Glutamatergic neuron (in vitro differentiated cells): ENCODE data around the gene ANO5. TPM values are rescaled to one million over a fixed set of nuclear protein-coding genes. Genes with fewer than 3 reads are reported as not detected.
"Not testable (repeated sequence)": the region's sequence is repeated elsewhere in the genome, so short reads cannot be mapped to it uniquely, and the experiment has no call there.

Experiments
- DNase-seq: peaks from one replicate; pipeline ENCODE4 v3.0.0; 2022
- H3K27ac Mint-ChIP-seq: one replicate; pipeline ENCODE4 v1.8.0; 2020; ENCODE audit warnings: mild to moderate bottlenecking, mixed read lengths, inconsistent platforms; ENCODE audit not compliant: unreplicated experiment
- H3K27me3 Mint-ChIP-seq: one replicate; pipeline ENCODE4 v1.8.0; 2020; ENCODE audit warnings: mild to moderate bottlenecking, moderate library complexity, mixed read lengths, inconsistent platforms; ENCODE audit not compliant: unreplicated experiment
- H3K36me3 Mint-ChIP-seq: one replicate; pipeline ENCODE4 v1.8.0; 2020; ENCODE audit warnings: mild to moderate bottlenecking, mixed read lengths, inconsistent platforms; ENCODE audit not compliant: unreplicated experiment
- H3K4me1 Mint-ChIP-seq: one replicate; pipeline ENCODE4 v1.8.0; 2020; ENCODE audit warnings: mild to moderate bottlenecking, low read depth, mixed read lengths, inconsistent platforms; ENCODE audit not compliant: unreplicated experiment
- H3K4me3 Mint-ChIP-seq: one replicate; pipeline ENCODE4 v1.8.0; 2020; ENCODE audit warnings: mild to moderate bottlenecking, mixed read lengths, inconsistent platforms; ENCODE audit not compliant: unreplicated experiment
- H3K9me3 Mint-ChIP-seq: one replicate; pipeline ENCODE4 v1.8.0; 2020; ENCODE audit warnings: mild to moderate bottlenecking, moderate library complexity, mixed read lengths, inconsistent platforms; ENCODE audit not compliant: unreplicated experiment
- total RNA-seq: library from RNA; stranded (reverse); fragmentation: NEBNext Ultra II Directional; extraction: Animal tissue kit (Norgen Biotek cat#: 25700); gene quantifications from one replicate; pipeline ENCODE4 v1.2.1, GENCODE V29; 2021; ENCODE audit not compliant: unreplicated experiment
- TF ChIP-seq, protein P1 (sequence below): fragments of 200-600 bp; sonication (generic); IDR thresholded peaks from one replicate; pipeline ENCODE4 v1.5.0; 2021; ENCODE audit not compliant: partially characterized antibody, unreplicated experiment

The ANO5 gene
- total RNA-seq, 1 donor from 2014 or later, result 5.4 TPM

DNA sequence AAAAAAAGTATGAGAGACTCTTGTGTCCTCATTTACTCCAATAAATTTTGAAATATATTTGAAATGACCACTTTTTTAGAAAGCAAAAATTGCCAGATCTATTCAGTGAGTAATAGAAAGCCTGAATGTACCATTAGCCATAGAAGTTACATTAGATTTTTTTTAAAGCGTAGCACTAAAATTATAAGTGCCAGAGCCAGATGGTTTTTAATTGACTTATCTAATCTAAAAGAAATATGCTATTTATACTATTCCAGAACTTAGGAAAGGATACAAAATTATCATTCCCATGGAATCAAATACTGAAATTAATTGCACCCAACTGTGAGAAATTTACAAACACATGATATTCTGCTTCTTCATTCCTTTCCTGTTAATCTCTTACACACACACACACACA, 80.9 kb downstream of the ANO5 start:
- Mint-ChIP-seq H3K4me3 (no peak overlapping the region), H3K9me3 (no peaks in the 10 kb centered on the region), H3K27me3 (no peaks in the 10 kb centered on the region), H3K36me3 (no peaks in the 10 kb centered on the region), H3K27ac (no peak overlapping the region), H3K4me1 (no peaks in the 10 kb centered on the region)
- TF ChIP-seq, protein P1, sequence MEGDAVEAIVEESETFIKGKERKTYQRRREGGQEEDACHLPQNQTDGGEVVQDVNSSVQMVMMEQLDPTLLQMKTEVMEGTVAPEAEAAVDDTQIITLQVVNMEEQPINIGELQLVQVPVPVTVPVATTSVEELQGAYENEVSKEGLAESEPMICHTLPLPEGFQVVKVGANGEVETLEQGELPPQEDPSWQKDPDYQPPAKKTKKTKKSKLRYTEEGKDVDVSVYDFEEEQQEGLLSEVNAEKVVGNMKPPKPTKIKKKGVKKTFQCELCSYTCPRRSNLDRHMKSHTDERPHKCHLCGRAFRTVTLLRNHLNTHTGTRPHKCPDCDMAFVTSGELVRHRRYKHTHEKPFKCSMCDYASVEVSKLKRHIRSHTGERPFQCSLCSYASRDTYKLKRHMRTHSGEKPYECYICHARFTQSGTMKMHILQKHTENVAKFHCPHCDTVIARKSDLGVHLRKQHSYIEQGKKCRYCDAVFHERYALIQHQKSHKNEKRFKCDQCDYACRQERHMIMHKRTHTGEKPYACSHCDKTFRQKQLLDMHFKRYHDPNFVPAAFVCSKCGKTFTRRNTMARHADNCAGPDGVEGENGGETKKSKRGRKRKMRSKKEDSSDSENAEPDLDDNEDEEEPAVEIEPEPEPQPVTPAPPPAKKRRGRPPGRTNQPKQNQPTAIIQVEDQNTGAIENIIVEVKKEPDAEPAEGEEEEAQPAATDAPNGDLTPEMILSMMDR, result no peak
- DNase-seq, result no peak

DNA sequence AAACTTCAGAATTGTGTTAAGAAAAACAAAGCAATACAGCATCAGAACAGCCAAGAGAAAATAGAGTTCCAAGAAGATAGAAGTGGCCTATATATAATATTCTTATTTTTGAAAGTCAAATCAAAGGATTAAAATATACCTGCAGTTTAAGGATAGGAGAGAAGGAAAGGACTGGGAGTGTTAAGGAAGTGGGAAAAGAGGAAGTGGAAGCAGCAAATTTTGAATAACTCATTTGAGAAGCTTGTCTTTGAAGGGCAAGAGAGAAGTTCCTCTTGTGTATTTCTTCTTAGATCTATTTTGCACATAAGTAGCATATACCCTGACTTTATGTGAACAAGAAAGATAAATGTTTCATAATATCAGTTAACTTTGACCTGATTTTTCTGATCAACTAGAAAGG, 82.7 kb downstream of the ANO5 start:
- TF ChIP-seq, protein P1, result no peak
- H3K27ac Mint-ChIP-seq, result no peak overlapping the region
- DNase-seq, result no peak
- H3K9me3 Mint-ChIP-seq, result no peaks in the 10 kb centered on the region
- no peaks in the 10 kb centered on the region for H3K36me3 Mint-ChIP-seq
- no peak overlapping the region for H3K4me3 Mint-ChIP-seq
- H3K4me1 Mint-ChIP-seq, result no peaks in the 10 kb centered on the region
- no peaks in the 10 kb centered on the region for H3K27me3 Mint-ChIP-seq

DNA sequence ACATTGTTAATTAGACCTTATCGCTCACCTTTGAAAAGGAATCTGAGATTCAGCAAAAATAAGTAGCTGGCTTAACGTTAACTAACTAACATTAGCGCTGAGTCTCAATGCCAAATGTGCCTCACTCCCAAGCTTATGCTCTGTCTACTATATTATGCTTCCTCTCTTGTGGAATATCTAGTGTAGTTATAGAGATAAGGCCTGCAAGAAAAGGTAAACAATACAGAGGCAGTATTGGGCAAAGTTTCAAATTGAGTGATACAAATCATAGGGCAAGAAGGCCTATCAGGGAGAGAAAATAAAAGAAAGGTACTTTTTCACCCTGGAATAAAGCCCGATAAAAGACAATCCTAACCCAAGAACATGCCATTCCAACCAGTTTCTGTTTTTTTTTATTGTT, 83.7 kb downstream of the ANO5 start:
- H3K36me3 Mint-ChIP-seq, result no peaks in the 10 kb centered on the region
- no peak for DNase-seq
- no peaks in the 10 kb centered on the region for H3K4me1 Mint-ChIP-seq
- TF ChIP-seq, protein P1, result no peak
- no peaks in the 10 kb centered on the region for H3K27me3 Mint-ChIP-seq
- H3K27ac Mint-ChIP-seq, result no peak overlapping the region
- no peaks in the 10 kb centered on the region for H3K9me3 Mint-ChIP-seq
- H3K4me3 Mint-ChIP-seq, result no peak overlapping the region

GRCh38 chr11:22284991-22285390, 92.1 kb downstream of the ANO5 start:
- H3K36me3 Mint-ChIP-seq, H3K27me3 Mint-ChIP-seq, H3K4me1 Mint-ChIP-seq, H3K4me3 Mint-ChIP-seq, H3K27ac Mint-ChIP-seq, DNase-seq, H3K9me3 Mint-ChIP-seq: not testable (repeated sequence)

DNA sequence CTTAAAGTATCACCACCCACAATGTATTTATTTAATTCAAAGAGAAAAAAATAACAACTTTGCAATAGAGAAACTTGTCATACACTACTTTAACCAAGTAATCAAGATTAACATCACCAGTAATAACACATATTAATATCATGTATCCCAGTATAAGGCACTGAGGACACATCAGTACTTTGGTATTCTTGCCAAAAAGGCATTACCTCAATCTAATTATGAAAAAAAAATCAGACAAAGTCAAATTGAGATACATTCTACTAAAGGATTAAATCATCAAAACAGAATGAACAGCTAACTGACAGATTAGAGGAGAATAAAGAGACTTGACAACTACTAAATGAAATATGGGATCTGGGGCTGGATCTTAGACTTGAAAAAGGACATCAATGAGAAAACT, 109.5 kb downstream of the ANO5 start:
- Mint-ChIP-seq H3K36me3 (no peaks in the 10 kb centered on the region), H3K9me3 (no peaks in the 10 kb centered on the region), H3K27ac (no peak overlapping the region), H3K4me3 (no peak overlapping the region), H3K4me1 (no peaks in the 10 kb centered on the region), H3K27me3 (no peaks in the 10 kb centered on the region)
- TF ChIP-seq, protein P1, result no peak
- DNase-seq, result no peak

- Mint-ChIP-seq H3K4me3 (no peak overlapping the region), H3K4me1 (no peaks in the 10 kb centered on the region)
These were observed 111.6 kb downstream of the ANO5 start for GRCh38 chr11:22304337-22304961.

More at GRCh38 chr11:22304337-22304961, 111.6 kb downstream of the ANO5 start:
- Mint-ChIP-seq H3K27ac (no peak overlapping the region), H3K36me3 (no peaks in the 10 kb centered on the region), H3K27me3 (no peaks in the 10 kb centered on the region), H3K9me3 (no peaks in the 10 kb centered on the region)
- TF ChIP-seq, protein P1, result peak; percentile 96
- no peak for DNase-seq
